ENCODE measurements around the gene LENG8. TPM values are rescaled to one million over a fixed set of nuclear protein-coding genes. Genes with fewer than 3 reads are reported as not detected.

The LENG8 gene
- total and polyA plus RNA-seq, 2 of the 13 experiments (the other 11 are each of a cell fraction or from before 2014, with no cell fraction given): 14.3 to 41.9 TPM

DNA sequence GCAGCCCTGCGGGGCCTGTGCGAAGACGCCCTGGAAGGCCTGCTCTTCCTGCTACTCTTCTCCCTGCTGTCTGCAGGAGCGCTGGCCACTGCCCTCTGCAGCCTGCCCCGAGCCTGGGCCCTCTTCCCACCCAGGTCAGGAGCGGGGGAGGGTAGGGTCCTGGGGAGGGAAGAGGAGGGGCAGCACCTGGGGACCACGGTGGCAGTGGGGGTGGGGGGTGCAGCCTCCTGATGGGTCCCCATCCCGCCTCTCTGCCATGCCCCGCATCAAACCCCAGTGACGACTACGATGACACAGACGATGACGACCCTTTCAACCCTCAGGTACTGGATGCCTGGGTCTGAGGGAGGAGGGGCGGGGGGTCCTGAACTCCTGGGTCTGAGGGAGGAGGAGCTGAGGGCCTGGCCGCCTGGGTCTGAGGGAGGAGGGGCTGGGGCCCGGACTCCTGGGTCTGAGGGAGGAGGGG lies 13.4 kb upstream of the LENG8 start (continued):
- TF ChIP-seq ZFP90 (CRISPR knock-in tag; IDR thresholded peaks at IDR 0.05; ENCODE audit: borderline replicate concordance) (no peak), THYN1 (CRISPR knock-in tag; IDR thresholded peaks at IDR 0.05; ENCODE audit: borderline replicate concordance, low read depth) (no peak), ATF1 (CRISPR knock-in tag; IDR thresholded peaks at IDR 0.05) (no peak), AGO2 (optimal IDR thresholded peaks at IDR 0.05; ENCODE audit: low read depth, low read length) (peak; percentile 6), PCBP1 (IDR thresholded peaks at IDR 0.05; ENCODE audit: borderline replicate concordance, low read depth, low read length) (peak; percentile 31; the same call in 1 of the 2 replicates), FOXJ3 (CRISPR knock-in tag; IDR thresholded peaks at IDR 0.05; ENCODE audit: borderline replicate concordance) (no peak), SP4 (CRISPR knock-in tag; IDR thresholded peaks at IDR 0.05) (no peak), ZNF460 (CRISPR knock-in tag; IDR thresholded peaks at IDR 0.05; ENCODE audit: borderline replicate concordance) (no peak), FOXA3 (CRISPR knock-in tag; IDR thresholded peaks at IDR 0.05) (no peak), SMC3 (IDR thresholded peaks at IDR 0.05; ENCODE audit: low read length) (no peak), BCL6 (CRISPR knock-in tag; IDR thresholded peaks at IDR 0.05) (no peak), ZSCAN22 (CRISPR knock-in tag; IDR thresholded peaks at IDR 0.05) (peak; percentile 88), ZNF331 (CRISPR knock-in tag; IDR thresholded peaks at IDR 0.05) (no peak), RFX3 (CRISPR knock-in tag; IDR thresholded peaks at IDR 0.05) (no peak), ZNF615 (CRISPR knock-in tag; IDR thresholded peaks at IDR 0.05; ENCODE audit: borderline replicate concordance) (no peak)
- TF ChIP-seq, protein P1, sequence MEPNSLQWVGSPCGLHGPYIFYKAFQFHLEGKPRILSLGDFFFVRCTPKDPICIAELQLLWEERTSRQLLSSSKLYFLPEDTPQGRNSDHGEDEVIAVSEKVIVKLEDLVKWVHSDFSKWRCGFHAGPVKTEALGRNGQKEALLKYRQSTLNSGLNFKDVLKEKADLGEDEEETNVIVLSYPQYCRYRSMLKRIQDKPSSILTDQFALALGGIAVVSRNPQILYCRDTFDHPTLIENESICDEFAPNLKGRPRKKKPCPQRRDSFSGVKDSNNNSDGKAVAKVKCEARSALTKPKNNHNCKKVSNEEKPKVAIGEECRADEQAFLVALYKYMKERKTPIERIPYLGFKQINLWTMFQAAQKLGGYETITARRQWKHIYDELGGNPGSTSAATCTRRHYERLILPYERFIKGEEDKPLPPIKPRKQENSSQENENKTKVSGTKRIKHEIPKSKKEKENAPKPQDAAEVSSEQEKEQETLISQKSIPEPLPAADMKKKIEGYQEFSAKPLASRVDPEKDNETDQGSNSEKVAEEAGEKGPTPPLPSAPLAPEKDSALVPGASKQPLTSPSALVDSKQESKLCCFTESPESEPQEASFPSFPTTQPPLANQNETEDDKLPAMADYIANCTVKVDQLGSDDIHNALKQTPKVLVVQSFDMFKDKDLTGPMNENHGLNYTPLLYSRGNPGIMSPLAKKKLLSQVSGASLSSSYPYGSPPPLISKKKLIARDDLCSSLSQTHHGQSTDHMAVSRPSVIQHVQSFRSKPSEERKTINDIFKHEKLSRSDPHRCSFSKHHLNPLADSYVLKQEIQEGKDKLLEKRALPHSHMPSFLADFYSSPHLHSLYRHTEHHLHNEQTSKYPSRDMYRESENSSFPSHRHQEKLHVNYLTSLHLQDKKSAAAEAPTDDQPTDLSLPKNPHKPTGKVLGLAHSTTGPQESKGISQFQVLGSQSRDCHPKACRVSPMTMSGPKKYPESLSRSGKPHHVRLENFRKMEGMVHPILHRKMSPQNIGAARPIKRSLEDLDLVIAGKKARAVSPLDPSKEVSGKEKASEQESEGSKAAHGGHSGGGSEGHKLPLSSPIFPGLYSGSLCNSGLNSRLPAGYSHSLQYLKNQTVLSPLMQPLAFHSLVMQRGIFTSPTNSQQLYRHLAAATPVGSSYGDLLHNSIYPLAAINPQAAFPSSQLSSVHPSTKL (CRISPR knock-in tag; IDR thresholded peaks at IDR 0.05): no peak

Measured in HepG2 (cell line).